IPS-18a (cell line): ENCODE measurements around the gene ACKR3.

ENCODE experiments used
- H3K27ac ChIP-seq: one replicate; pipeline ENCODE4 v1.5.1; 2013; ENCODE audit warnings: low read length
- H3K27me3 ChIP-seq: one replicate; pipeline ENCODE4 v1.6.1; 2013; ENCODE audit warnings: mild to moderate bottlenecking, low read length; ENCODE audit not compliant: control insufficient read depth, insufficient read depth
- H3K36me3 ChIP-seq: one replicate; pipeline ENCODE4 v1.6.1; 2013; ENCODE audit warnings: low read depth, low read length; ENCODE audit not compliant: control insufficient read depth
- H3K4me1 ChIP-seq: one replicate; pipeline ENCODE4 v1.6.1; 2013; ENCODE audit warnings: low read depth, low read length; ENCODE audit not compliant: control insufficient read depth
- H3K4me3 ChIP-seq: one replicate; pipeline ENCODE4 v1.5.1; 2013; ENCODE audit warnings: low read length
- H3K9ac ChIP-seq: one replicate; pipeline ENCODE4 v1.6.1; 2013; ENCODE audit warnings: mild to moderate bottlenecking, low read length, moderate library complexity
- H3K9me3 ChIP-seq: one replicate; pipeline ENCODE4 v1.6.1; 2013; ENCODE audit warnings: low read depth, low read length; ENCODE audit not compliant: control insufficient read depth

Gene ACKR3

GRCh38 chr2:236593956-236594355 lies 24.3 kb downstream of the ACKR3 start:
- peaks cover 4% of the 10 kb centered on the region for H3K4me1 ChIP-seq

GRCh38 chr2:236597629-236598028 lies 28.0 kb downstream of the ACKR3 start:
- H3K4me1 ChIP-seq: peaks cover 4% of the 10 kb centered on the region
- H3K36me3 ChIP-seq: no peaks in the 10 kb centered on the region
- no peak overlapping the region for H3K9ac ChIP-seq
- no peak overlapping the region for H3K4me3 ChIP-seq
- no peaks in the 10 kb centered on the region for H3K27me3 ChIP-seq
- H3K27ac ChIP-seq: no peak overlapping the region
- no peaks in the 10 kb centered on the region for H3K9me3 ChIP-seq

More at GRCh38 chr2:236593956-236594355, 24.3 kb downstream of the ACKR3 start:
- H3K27me3 ChIP-seq: no peaks in the 10 kb centered on the region
- H3K9ac ChIP-seq: no peak overlapping the region
- no peaks in the 10 kb centered on the region for H3K36me3 ChIP-seq
- no peak overlapping the region for H3K27ac ChIP-seq
- H3K4me3 ChIP-seq: no peak overlapping the region
- no peaks in the 10 kb centered on the region for H3K9me3 ChIP-seq

GRCh38 chr2:236599059-236599458 lies 29.4 kb downstream of the ACKR3 start:
- H3K36me3 ChIP-seq: no peaks in the 10 kb centered on the region
- no peak overlapping the region for H3K4me3 ChIP-seq
- H3K27me3 ChIP-seq: no peaks in the 10 kb centered on the region
- peaks cover 4% of the 10 kb centered on the region for H3K4me1 ChIP-seq
- H3K9ac ChIP-seq: no peak overlapping the region
- H3K27ac ChIP-seq: no peak overlapping the region
- H3K9me3 ChIP-seq: no peaks in the 10 kb centered on the region

DNA sequence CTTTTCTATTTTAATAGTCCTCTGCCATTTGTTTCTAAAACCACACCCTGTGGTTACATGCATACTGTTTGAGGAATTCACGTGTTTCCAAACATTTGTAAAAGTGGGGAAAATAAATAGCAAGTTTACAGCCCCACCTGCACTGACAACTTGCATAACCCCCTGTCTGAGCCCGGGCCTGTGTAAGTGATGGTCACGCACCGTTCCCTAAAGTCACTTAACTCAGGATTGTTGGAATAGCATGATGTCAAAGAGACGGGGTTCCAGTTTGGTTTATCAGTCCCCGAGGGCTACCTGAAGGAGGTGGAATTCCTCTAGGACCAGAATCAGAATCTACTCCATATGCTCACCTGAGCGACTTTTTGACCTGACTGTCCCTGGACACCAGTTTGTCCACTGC lies 30.5 kb downstream of the ACKR3 start:
- peaks cover 4% of the 10 kb centered on the region for H3K4me1 ChIP-seq
- H3K9ac ChIP-seq: no peak overlapping the region
- H3K27me3 ChIP-seq: no peaks in the 10 kb centered on the region
- H3K4me3 ChIP-seq: no peak overlapping the region
- no peaks in the 10 kb centered on the region for H3K9me3 ChIP-seq
- H3K27ac ChIP-seq: no peak overlapping the region
- H3K36me3 ChIP-seq: no peaks in the 10 kb centered on the region

DNA sequence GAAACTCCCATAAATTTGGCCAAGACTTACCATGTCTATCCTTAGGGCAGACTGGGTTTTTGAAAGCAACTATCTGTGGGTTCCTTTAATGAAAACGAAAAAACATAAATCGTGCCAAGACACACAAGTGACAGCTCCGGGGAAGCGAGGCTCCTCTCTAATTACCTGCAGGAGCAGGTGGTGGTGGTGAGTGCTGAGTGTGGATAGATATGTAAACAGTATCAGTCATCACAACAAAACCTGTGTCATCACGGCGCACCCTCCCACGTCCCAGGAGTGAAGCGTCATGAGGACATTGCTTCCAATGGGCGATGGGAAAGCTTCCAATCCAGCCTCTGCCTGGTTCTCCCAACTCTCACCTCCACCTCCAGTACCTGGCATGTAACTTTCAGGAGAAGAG lies 31.3 kb downstream of the ACKR3 start:
- Histone ChIP-seq H3K27ac (no peak overlapping the region), H3K4me3 (no peak overlapping the region), H3K9me3 (no peaks in the 10 kb centered on the region), H3K36me3 (no peaks in the 10 kb centered on the region), H3K27me3 (no peaks in the 10 kb centered on the region), H3K9ac (no peak overlapping the region), H3K4me1 (peaks cover 4% of the 10 kb centered on the region)

DNA sequence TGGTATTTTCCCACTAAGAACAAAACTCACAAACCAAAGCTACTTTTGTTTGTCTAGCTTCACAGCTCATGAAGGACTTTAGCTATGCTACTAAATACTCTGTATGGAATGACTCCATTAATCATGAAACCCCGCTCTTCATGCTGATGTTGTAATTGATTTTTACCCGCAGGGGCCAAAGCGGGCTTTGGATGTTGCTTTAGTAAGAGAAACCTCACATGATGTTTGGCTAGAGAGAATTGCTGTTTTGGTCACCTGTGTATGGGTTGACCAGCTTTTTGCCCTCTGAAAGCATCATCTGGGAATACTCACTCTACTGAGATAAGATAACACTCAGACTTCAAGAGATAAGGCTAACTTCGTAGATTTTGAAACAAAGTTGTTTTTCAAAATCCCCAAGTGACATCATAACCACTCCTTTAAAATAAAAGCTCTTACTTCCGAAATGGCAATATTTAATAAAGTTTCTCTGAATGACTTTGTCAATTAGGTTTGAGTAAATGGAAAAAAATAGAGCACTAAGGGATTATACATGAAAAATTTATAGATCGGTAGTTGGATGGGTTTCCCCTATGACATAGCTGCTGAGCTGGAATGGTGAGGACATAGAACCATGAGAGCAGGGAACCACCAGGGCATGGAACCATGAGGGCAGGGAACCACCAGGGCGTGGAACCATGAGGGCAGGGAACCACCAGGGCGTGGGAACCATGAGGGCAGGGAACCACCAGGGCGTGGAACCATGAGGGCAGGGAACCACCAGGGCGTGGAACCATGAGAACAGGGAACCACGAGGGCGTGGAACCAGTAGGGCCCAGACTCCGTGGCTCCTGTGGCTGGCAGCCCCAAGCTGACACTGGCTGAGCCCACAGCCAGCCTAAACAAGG lies 31.9 kb downstream of the ACKR3 start:
- peaks cover 4% of the 10 kb centered on the region for H3K4me1 ChIP-seq
- H3K9me3 ChIP-seq: no peaks in the 10 kb centered on the region
- no peak overlapping the region for H3K9ac ChIP-seq
- H3K36me3 ChIP-seq: no peaks in the 10 kb centered on the region
- no peaks in the 10 kb centered on the region for H3K27me3 ChIP-seq
- no peak overlapping the region for H3K27ac ChIP-seq
- H3K4me3 ChIP-seq: no peak overlapping the region

GRCh38 chr2:236602678-236603077 lies 33.1 kb downstream of the ACKR3 start:
- Histone ChIP-seq H3K9ac (no peak overlapping the region), H3K4me3 (no peak overlapping the region), H3K36me3 (no peaks in the 10 kb centered on the region), H3K27me3 (no peaks in the 10 kb centered on the region), H3K9me3 (no peaks in the 10 kb centered on the region), H3K27ac (no peak overlapping the region), H3K4me1 (peaks cover 4% of the 10 kb centered on the region)

DNA sequence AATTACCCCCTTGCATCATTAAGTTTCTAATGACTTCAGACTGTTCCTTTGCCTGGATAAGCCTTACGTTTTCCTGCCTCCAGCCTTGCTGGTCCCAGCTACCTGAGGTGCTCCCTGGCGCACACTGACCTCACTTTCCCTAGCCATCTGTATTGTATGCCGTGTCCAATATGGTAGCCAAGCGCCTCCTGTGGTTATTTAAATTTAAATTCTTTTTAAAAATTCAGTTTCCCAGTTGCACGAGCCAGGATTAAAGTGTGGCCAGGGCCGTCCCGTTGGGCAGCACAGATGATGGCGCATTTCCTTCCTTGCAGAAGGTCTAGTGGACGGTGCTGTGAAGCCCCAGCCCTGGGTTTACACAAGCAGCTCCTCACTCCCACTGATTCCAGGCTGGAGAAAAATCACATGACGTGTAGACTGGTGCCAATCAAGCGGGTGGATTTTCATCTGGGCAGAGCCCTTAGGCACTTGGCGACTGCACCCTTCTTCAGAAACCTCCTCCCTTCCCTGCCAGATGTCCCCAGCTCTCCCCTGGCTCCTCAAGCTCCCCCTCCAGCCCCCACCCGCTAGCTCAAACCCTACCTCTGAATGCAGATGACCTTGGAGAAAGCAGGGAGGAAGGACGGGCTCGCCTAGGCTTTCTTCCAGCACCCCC lies 33.9 kb downstream of the ACKR3 start:
- no peak overlapping the region for H3K9ac ChIP-seq
- no peaks in the 10 kb centered on the region for H3K27me3 ChIP-seq
- no peaks in the 10 kb centered on the region for H3K36me3 ChIP-seq

DNA sequence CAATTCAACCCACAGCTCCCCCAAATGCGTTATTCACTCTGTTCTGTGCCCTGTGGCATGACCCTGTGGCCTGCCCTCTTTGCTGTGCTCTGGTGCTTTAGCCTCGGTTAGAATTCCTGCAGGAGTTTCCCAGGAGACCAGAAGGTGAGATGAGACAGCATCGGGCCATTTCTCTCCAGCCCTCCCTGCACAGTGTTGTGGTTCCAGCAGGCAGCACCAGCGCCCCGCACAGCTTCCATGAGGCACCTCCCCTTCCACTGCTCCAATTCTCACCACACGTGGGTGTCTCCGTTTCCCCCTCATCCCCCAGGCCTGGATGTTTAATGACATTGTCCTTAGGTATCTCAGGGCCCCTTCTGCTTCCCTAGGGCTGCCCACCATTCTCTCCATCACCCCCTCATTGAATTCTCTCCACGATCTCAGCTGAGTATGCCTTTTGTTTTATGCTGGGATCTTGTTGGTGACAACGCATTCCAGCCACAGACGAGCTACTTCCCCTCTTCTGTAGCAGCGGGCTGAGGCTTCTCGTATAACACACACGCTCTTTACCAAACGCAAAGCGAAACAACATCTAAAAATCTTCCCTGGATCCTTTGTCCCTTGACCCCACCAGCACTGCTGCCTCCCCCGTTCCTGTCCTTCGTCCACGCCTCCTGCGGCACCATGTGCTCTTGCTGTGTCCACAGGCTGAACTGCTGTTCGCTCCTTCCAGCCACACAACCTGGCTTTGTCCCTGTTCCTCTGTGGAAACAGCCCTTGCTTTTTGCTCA lies 35.1 kb downstream of the ACKR3 start:
- no peaks in the 10 kb centered on the region for H3K4me1 ChIP-seq
- H3K9ac ChIP-seq: no peak overlapping the region
- H3K4me3 ChIP-seq: no peak overlapping the region
- no peaks in the 10 kb centered on the region for H3K9me3 ChIP-seq
- no peak overlapping the region for H3K27ac ChIP-seq
- no peaks in the 10 kb centered on the region for H3K27me3 ChIP-seq
- no peaks in the 10 kb centered on the region for H3K36me3 ChIP-seq

More for the DNA sequence above, 33.9 kb downstream of the ACKR3 start:
- Histone ChIP-seq H3K9me3 (no peaks in the 10 kb centered on the region), H3K4me1 (peaks cover 3% of the 10 kb centered on the region), H3K4me3 (no peak overlapping the region), H3K27ac (no peak overlapping the region)

DNA sequence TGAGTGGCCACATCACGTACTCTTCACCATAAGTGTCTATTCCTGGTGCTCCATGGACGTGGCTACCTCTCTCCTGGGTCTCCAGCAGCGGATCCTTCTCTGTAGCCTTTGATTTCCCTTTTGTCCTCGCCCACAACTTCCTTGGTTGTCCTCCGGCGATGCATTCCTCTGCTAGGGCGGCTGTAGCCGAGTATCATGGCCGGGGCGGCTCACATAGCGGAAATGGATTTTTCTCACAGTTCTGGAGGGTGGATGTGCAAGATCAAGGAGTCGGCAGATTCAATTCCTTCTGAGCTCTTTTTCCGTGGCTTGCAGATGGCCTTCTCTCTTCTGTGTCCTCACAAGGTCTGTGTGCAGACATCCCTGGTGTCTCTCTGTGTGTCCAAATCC lies 35.7 kb downstream of the ACKR3 start:
- H3K4me3 ChIP-seq: no peak overlapping the region
- no peaks in the 10 kb centered on the region for H3K36me3 ChIP-seq
- no peak overlapping the region for H3K9ac ChIP-seq
- H3K4me1 ChIP-seq: no peaks in the 10 kb centered on the region
- no peak overlapping the region for H3K27ac ChIP-seq
- H3K27me3 ChIP-seq: no peaks in the 10 kb centered on the region
- H3K9me3 ChIP-seq: no peaks in the 10 kb centered on the region

GRCh38 chr2:236606023-236606422 lies 36.4 kb downstream of the ACKR3 start:
- no peaks in the 10 kb centered on the region for H3K4me1 ChIP-seq
- no peaks in the 10 kb centered on the region for H3K27me3 ChIP-seq
- H3K9ac ChIP-seq: no peak overlapping the region
- no peaks in the 10 kb centered on the region for H3K9me3 ChIP-seq
- H3K27ac ChIP-seq: no peak overlapping the region
- no peak overlapping the region for H3K4me3 ChIP-seq
- H3K36me3 ChIP-seq: no peaks in the 10 kb centered on the region
